HepG2 (cell line): ENCODE data around the gene SHISAL2B. TPM values are rescaled to one million over a fixed set of nuclear protein-coding genes. Genes with fewer than 3 reads are reported as not detected.

Source experiments
- ATAC-seq: fragments of 200-7000 bp; cut with Tn5 transposase; 3 replicates; pipeline ENCODE4 v1.9.1; 2020; ENCODE audit warnings: mild to moderate bottlenecking, moderate library complexity
- BruUV-seq: library from RNA; stranded (reverse); fragments of 400-500 nt; replicated peaks from 2 replicates; lab custom pipeline; 2021; lab: Mats Ljungman, UMichigan
- CTCF ChIA-PET: fragments of 300-600 bp; formaldehyde crosslinking; extraction: SDS; loops from one replicate; lab custom pipeline; 2021; ENCODE audit warnings: low total read pairs, inconsistent platforms, low intra/inter-chr PET ratio; lab: Yijun Ruan, JAX
- POLR2A ChIA-PET: fragments of 350-600 bp; sonication (Branson Sonifier 250); formaldehyde crosslinking; loops from one replicate; lab custom pipeline; 2020; ENCODE audit warnings: antibody characterized with exemption, inconsistent platforms; lab: Yijun Ruan, JAX
- DNase-seq: peaks from one replicate; pipeline ENCODE4 v3.0.0-alpha.2; 2015; ENCODE audit warnings: low spot score
- FAIRE-seq: peaks from 3 replicates; lab custom pipeline; 2011; peaks lifted over from hg19 to GRCh38; lab: Jason Lieb, UNC
- H2AFZ ChIP-seq: one replicate; pipeline ENCODE4 v1.6.1; 2011; ENCODE audit warnings: low read length, inconsistent platforms
- H3K27ac ChIP-seq: fragments of 300-600 bp; 3 replicates; pipeline ENCODE4 v1.8.0; 2011; ENCODE audit warnings: mixed run types, mild to moderate bottlenecking, mixed read lengths, low read length, inconsistent platforms; ENCODE audit not compliant: insufficient read depth; ENCODE audit errors: extremely low read length
- H3K27me3 ChIP-seq, 2 experiments: fragments of 200-600 bp in 1 of 2; 2 replicates in 1 of 2; 3 replicates in 1 of 2; pipeline versions ENCODE4 v1.6.0 to v1.8.0; 2011; ENCODE audit warnings: low read length in 2 of 2, mild to moderate bottlenecking in 2 of 2, moderate library complexity in 2 of 2, inconsistent platforms in 1 of 2; ENCODE audit not compliant: insufficient read depth in 2 of 2, control insufficient read depth in 1 of 2
- H3K36me3 ChIP-seq, 2 experiments: fragments of 200-600 bp in 1 of 2; replicated peaks in 1 of 2; 2 replicates in 1 of 2; 3 replicates in 1 of 2; pipeline versions ENCODE4 v1.5.1 to v1.8.0; 2011; ENCODE audit warnings: low read length in 2 of 2, inconsistent platforms in 1 of 2; ENCODE audit not compliant: insufficient read depth in 2 of 2, control insufficient read depth in 1 of 2
- H3K4me1 ChIP-seq: 2 replicates; pipeline ENCODE4 v1.5.1; 2012; ENCODE audit warnings: low read length, inconsistent platforms; ENCODE audit not compliant: insufficient read depth
- H3K4me2 ChIP-seq: 2 replicates; pipeline ENCODE4 v1.6.0; 2011; ENCODE audit warnings: low read depth, low read length, inconsistent platforms
- H3K4me3 ChIP-seq, 3 experiments: fragments of 200-600 bp in 1 of 3; sonication (generic), shearing (Covaris generic) in 1 of 3; replicated peaks in 1 of 3; 2 replicates each; pipeline ENCODE4 v1.5.1; 2011 to 2016; ENCODE audit warnings: low read length in 3 of 3, inconsistent platforms in 2 of 3, low read depth in 2 of 3, mild to moderate bottlenecking in 2 of 3, control low read depth in 1 of 3, mixed read lengths in 1 of 3; ENCODE audit not compliant: insufficient read depth in 1 of 3
- H3K79me2 ChIP-seq: one replicate; pipeline ENCODE4 v1.6.1; 2011; ENCODE audit warnings: low read length, inconsistent platforms; ENCODE audit not compliant: insufficient read depth
- H3K9ac ChIP-seq: 2 replicates; pipeline ENCODE4 v1.6.0; 2011; ENCODE audit warnings: mild to moderate bottlenecking, low read depth, low read length, inconsistent platforms; ENCODE audit not compliant: insufficient read depth
- H3K9me3 ChIP-seq: 2 replicates; pipeline ENCODE4 v1.5.1; 2012; ENCODE audit warnings: mild to moderate bottlenecking, low read length
- H4K20me1 ChIP-seq: 2 replicates; pipeline ENCODE4 v1.6.0; 2011; ENCODE audit warnings: inconsistent platforms, mild to moderate bottlenecking, low read length, moderate library complexity; ENCODE audit not compliant: insufficient read depth
- ASH2L ChIP-seq: fragments of 300-600, 200-600 bp; sonication (generic); IDR thresholded peaks from 2 replicates; pipeline ENCODE4 v1.7.0; 2017; ENCODE audit warnings: low read depth, mild to moderate bottlenecking, moderate library complexity, mixed read lengths, low read length; ENCODE audit not compliant: insufficient read length
- GZF1 ChIP-seq: sonication (generic); formaldehyde crosslinking; IDR thresholded peaks from 2 replicates; pipeline ENCODE4 v1.5.1; 2020; ENCODE audit warnings: mild to moderate bottlenecking, missing genetic modification reagents
- JARID2 ChIP-seq: sonication (generic); formaldehyde crosslinking; IDR thresholded peaks from 2 replicates; pipeline ENCODE4 v1.8.1; 2023; ENCODE audit warnings: missing genetic modification reagents, inconsistent platforms; ENCODE audit not compliant: insufficient replicate concordance
- NFIB ChIP-seq: sonication (generic); formaldehyde crosslinking; IDR thresholded peaks from 2 replicates; pipeline ENCODE4 v1.9.0; 2021; ENCODE audit warnings: missing genetic modification reagents, mild to moderate bottlenecking, borderline replicate concordance
- NPAS2 ChIP-seq: sonication (generic); formaldehyde crosslinking; IDR thresholded peaks from 2 replicates; pipeline ENCODE4 v1.8.0; 2022; ENCODE audit warnings: mild to moderate bottlenecking, missing genetic modification reagents, borderline replicate concordance
- ONECUT2 ChIP-seq: sonication (generic); formaldehyde crosslinking; IDR thresholded peaks from 2 replicates; pipeline ENCODE4 v1.4.0; 2020; ENCODE audit warnings: missing genetic modification reagents
- REPIN1 ChIP-seq: sonication (generic); formaldehyde crosslinking; IDR thresholded peaks from 2 replicates; pipeline ENCODE4 v1.8.0; 2022; ENCODE audit warnings: missing genetic modification reagents, low read depth, mild to moderate bottlenecking, borderline replicate concordance
- SMC3 ChIP-seq: IDR thresholded peaks from 2 replicates; pipeline ENCODE4 v1.6.1; 2011; ENCODE audit warnings: low read length, improper control_type of control experiment
- ZNF256 ChIP-seq: sonication (generic); formaldehyde crosslinking; conservative IDR thresholded peaks from 2 replicates; pipeline ENCODE4 v1.4.0; 2020; ENCODE audit warnings: missing genetic modification reagents
- ZNF44 ChIP-seq: sonication (generic); formaldehyde crosslinking; IDR thresholded peaks from 2 replicates; pipeline ENCODE4 v1.5.1; 2020; ENCODE audit warnings: mild to moderate bottlenecking, missing genetic modification reagents
- ZSCAN9 ChIP-seq: IDR thresholded peaks from 2 replicates; pipeline ENCODE4 v1.6.1; 2016; ENCODE audit warnings: borderline replicate concordance
- WGBS: methylation state at CpG from one replicate; pipeline ENCODE4 v1.1.6; 2017; ENCODE audit warnings: low lambda C conversion rate; 5-methylcytosine and 5-hydroxymethylcytosine counted together
- in situ Hi-C: cut with HindIII; loops from 2 replicates; pipeline ENCODE4 v1.10.0; 2017; ENCODE audit warnings: low pct_unique_long_range_greater_than_20kb; ENCODE audit not compliant: extremely low pct_ligation_motif_present
- intact Hi-C: fragments of 100-400 bp; cut with micrococcal nuclease; formaldehyde crosslinking; loops from one replicate; pipeline ENCODE4 v1.10.0; 2022; ENCODE audit not compliant: unreplicated experiment
- polyA plus RNA-seq, 8 experiments: library from polyadenylated mRNA; depleted of rRNA in 3 of 8; stranded (reverse) in 7 of 8; unstranded in 1 of 8; fragments of >200 nt; fragmentation: Illumina TruSeq in 4 of 8; extraction: Trizol in 4 of 8; gene quantifications; 2 replicates each; pipeline versions ENCODE4 v1.2.1 to v1.2.3, GENCODE V29; 2011 to 2016; ENCODE audit warnings: low read depth in 4 of 8, missing spikeins in 1 of 8, mixed read lengths in 1 of 8; ENCODE audit not compliant: insufficient read depth in 1 of 8
- total RNA-seq, 5 experiments: library from RNA; depleted of rRNA; stranded (reverse); fragments of >200 nt; fragmentation: Illumina TruSeq; extraction: Trizol; gene quantifications; 2 replicates each; pipeline ENCODE4 v1.2.3, GENCODE V29; 2016; ENCODE audit warnings: low read depth in 1 of 5

SHISAL2B gene
- total and polyA plus RNA-seq, 2 of the 13 experiments (the other 11 are each of a cell fraction or from before 2014, with no cell fraction given), result not detected

- no peak for FAIRE-seq
- no peak overlapping the region for H3K4me3 ChIP-seq
- H3K9ac ChIP-seq, result no peak overlapping the region
- in situ Hi-C loops, result loop anchor here (25.0 kb wide), 1 partner anchor 841 kb away; the partner anchor contains the start of gene ADAMTS6
- H4K20me1 ChIP-seq, result no peaks in the 10 kb centered on the region
- no peaks in the 10 kb centered on the region for H3K79me2 ChIP-seq
- H3K36me3 ChIP-seq, result no peaks in the 10 kb centered on the region
- ATAC-seq, result no peak
- CTCF ChIA-PET, result no interaction called here
- no peaks in the 10 kb centered on the region for H3K9me3 ChIP-seq
- no peak overlapping the region for H2AFZ ChIP-seq
- H3K4me2 ChIP-seq, result no peak overlapping the region
- H3K27me3 ChIP-seq, result no peaks in the 10 kb centered on the region
- intact Hi-C loops, result no loop called here
- POLR2A ChIA-PET, result no interaction called here
- BruUV-seq, result no TSS peak
- DNase-seq, result no peak
- no peak overlapping the region for H3K27ac ChIP-seq
- H3K4me1 ChIP-seq, result no peaks in the 10 kb centered on the region
- 20% methylated on average over 2 of the region's 3 CpGs for WGBS
- TF ChIP-seq REPIN1 (CRISPR knock-in tag) (no peak), JARID2 (no peak), ZNF44 (CRISPR knock-in tag) (no peak), ZNF256 (CRISPR knock-in tag) (no peak), GZF1 (CRISPR knock-in tag) (no peak), ONECUT2 (no peak), SMC3 (no peak), ASH2L (no peak), ZSCAN9 (CRISPR knock-in tag) (no peak), NPAS2 (CRISPR knock-in tag) (no peak), NFIB (CRISPR knock-in tag) (no peak)
- TF ChIP-seq, all 625 proteins: peak for 0
Observed at GRCh38 chr5:64646169-64646568, 44.1 kb upstream of the SHISAL2B start.
